Liver (tissue), 3 donors: Measurements from ENCODE around the gene BORCS5.

Experiments
- TAF1 ChIP-seq: conservative IDR thresholded peaks from 2 replicates; pipeline ENCODE4 v1.6.1; 2016; ENCODE audit warnings: antibody characterized with exemption, mild to moderate bottlenecking
- YY1 ChIP-seq: IDR thresholded peaks from 2 replicates; pipeline ENCODE4 v1.6.1; 2016; ENCODE audit warnings: antibody characterized with exemption, mild to moderate bottlenecking
- TF ChIP-seq, protein P1 (sequence below): fragments of 150-350 bp; IDR thresholded peaks from 2 replicates; pipeline ENCODE4 v1.5.1; 2017; ENCODE audit warnings: improper control_type of control experiment, low read depth, low read length; ENCODE audit not compliant: missing input control
- TF ChIP-seq, protein P2 (sequence below): IDR thresholded peaks from 2 replicates; pipeline ENCODE4 v1.6.1; 2016; ENCODE audit warnings: antibody characterized with exemption
- TF ChIP-seq, protein P3 (sequence below): IDR thresholded peaks from 2 replicates; pipeline ENCODE4 v1.6.1; 2016; ENCODE audit warnings: antibody characterized with exemption
- TF ChIP-seq, protein P4 (sequence below): IDR thresholded peaks from 2 replicates; pipeline ENCODE4 v1.6.1; 2016; ENCODE audit warnings: antibody characterized with exemption
- donor health status: healthy.
- donor health status: healthy.

DNA sequence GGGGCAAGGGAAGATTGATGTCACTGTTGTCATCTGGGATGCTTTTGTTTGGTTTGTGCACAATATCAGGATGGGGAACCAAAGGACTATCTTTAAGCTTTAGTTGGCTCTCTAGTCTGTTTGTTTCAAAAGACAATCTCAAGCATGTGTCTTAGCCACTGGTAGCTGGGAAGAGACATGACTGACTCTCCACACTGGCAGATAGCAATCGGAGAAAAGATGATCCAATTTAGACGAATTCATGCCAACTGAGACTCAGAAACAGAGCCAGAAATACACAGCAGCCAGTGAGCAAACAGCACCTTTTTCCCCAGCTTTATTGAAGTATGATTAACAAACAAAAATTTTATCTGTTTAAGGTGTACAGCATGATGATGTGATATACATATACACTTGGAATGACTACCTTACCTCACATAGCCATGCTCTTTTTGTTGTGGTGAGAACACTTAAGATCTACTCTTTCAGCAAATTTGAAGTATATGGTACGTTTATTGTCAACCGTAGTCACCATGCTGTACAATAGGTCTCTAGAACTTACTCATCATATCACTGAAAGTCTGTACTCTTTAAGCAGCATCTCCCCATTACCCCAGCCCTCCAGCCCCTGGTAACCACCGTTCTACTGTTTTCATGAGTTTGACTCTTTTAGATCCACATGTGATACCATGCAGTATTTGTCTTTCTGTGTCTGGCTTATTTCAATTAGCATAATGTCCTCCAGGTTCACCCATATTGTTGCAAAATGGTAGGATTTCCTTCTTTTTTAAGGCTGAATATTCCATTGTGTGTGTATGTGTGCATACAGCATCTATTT, 155.2 kb downstream of the BORCS5 start:
- TF ChIP-seq TAF1 (no peak), YY1 (no peak)
- TF ChIP-seq, protein P1, sequence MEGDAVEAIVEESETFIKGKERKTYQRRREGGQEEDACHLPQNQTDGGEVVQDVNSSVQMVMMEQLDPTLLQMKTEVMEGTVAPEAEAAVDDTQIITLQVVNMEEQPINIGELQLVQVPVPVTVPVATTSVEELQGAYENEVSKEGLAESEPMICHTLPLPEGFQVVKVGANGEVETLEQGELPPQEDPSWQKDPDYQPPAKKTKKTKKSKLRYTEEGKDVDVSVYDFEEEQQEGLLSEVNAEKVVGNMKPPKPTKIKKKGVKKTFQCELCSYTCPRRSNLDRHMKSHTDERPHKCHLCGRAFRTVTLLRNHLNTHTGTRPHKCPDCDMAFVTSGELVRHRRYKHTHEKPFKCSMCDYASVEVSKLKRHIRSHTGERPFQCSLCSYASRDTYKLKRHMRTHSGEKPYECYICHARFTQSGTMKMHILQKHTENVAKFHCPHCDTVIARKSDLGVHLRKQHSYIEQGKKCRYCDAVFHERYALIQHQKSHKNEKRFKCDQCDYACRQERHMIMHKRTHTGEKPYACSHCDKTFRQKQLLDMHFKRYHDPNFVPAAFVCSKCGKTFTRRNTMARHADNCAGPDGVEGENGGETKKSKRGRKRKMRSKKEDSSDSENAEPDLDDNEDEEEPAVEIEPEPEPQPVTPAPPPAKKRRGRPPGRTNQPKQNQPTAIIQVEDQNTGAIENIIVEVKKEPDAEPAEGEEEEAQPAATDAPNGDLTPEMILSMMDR = no peak
- TF ChIP-seq, protein P2, sequence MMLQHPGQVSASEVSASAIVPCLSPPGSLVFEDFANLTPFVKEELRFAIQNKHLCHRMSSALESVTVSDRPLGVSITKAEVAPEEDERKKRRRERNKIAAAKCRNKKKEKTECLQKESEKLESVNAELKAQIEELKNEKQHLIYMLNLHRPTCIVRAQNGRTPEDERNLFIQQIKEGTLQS = no peak
- TF ChIP-seq, protein P3, sequence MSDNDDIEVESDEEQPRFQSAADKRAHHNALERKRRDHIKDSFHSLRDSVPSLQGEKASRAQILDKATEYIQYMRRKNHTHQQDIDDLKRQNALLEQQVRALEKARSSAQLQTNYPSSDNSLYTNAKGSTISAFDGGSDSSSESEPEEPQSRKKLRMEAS = no peak
- TF ChIP-seq, protein P4, sequence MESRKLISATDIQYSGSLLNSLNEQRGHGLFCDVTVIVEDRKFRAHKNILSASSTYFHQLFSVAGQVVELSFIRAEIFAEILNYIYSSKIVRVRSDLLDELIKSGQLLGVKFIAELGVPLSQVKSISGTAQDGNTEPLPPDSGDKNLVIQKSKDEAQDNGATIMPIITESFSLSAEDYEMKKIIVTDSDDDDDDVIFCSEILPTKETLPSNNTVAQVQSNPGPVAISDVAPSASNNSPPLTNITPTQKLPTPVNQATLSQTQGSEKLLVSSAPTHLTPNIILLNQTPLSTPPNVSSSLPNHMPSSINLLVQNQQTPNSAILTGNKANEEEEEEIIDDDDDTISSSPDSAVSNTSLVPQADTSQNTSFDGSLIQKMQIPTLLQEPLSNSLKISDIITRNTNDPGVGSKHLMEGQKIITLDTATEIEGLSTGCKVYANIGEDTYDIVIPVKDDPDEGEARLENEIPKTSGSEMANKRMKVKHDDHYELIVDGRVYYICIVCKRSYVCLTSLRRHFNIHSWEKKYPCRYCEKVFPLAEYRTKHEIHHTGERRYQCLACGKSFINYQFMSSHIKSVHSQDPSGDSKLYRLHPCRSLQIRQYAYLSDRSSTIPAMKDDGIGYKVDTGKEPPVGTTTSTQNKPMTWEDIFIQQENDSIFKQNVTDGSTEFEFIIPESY = no peak
